Esophagus mucosa (tissue), 1 donor: ENCODE results near the gene ZNF91. TPM values are rescaled to one million over a fixed set of nuclear protein-coding genes. Genes with fewer than 3 reads are reported as not detected.
"Not testable (repeated sequence)": the region's sequence is repeated elsewhere in the genome, so short reads cannot be mapped to it uniquely, and the experiment has no call there.

ENCODE experiments used
- ATAC-seq: fragments of 200-7000 bp; cut with Tn5 transposase; one replicate; pipeline ENCODE4 v1.9.1; 2020
- total RNA-seq: library from RNA; stranded (reverse); gene quantifications from one replicate; pipeline ENCODE4 v1.2.4, GENCODE V29; 2023
- donor health status: DM: yes; HTN: yes; CAD: no.

Gene ZNF91
- total RNA-seq, 1 donor from 2014 or later, result 19.1 TPM

GRCh38 chr19:23394511-23394910 is 760 bp downstream of the ZNF91 start:
- peak; percentile 54 for ATAC-seq

GRCh38 chr19:23393121-23393520 is 2.1 kb downstream of the ZNF91 start:
- ATAC-seq, result no peak

- ATAC-seq, result no peak
These were observed 4.0 kb downstream of the ZNF91 start for GRCh38 chr19:23391236-23391635.

- no peak for ATAC-seq
These were observed 9.9 kb downstream of the ZNF91 start for GRCh38 chr19:23385404-23385803.

GRCh38 chr19:23384858-23385257 is 10.4 kb downstream of the ZNF91 start:
- ATAC-seq, result no peak

GRCh38 chr19:23384166-23384565 is 11.1 kb downstream of the ZNF91 start:
- no peak for ATAC-seq

- no peak for ATAC-seq
These were observed 12.3 kb downstream of the ZNF91 start for GRCh38 chr19:23382955-23383354.

- no peak for ATAC-seq
These were observed 14.2 kb downstream of the ZNF91 start for GRCh38 chr19:23381114-23381513.

GRCh38 chr19:23379671-23380070 is 15.6 kb downstream of the ZNF91 start:
- ATAC-seq, result not testable (repeated sequence)

GRCh38 chr19:23378948-23379347 is 16.3 kb downstream of the ZNF91 start:
- ATAC-seq, result no peak

- no peak for ATAC-seq
These were observed 18.0 kb downstream of the ZNF91 start for GRCh38 chr19:23377276-23377675.

- no peak for ATAC-seq
These were observed 28.8 kb downstream of the ZNF91 start for GRCh38 chr19:23366437-23366836.

GRCh38 chr19:23366031-23366430 is 29.2 kb downstream of the ZNF91 start:
- ATAC-seq, result not testable (repeated sequence)

- no peak for ATAC-seq
These were observed 30.0 kb downstream of the ZNF91 start for GRCh38 chr19:23365222-23365621.

- ATAC-seq, result not testable (repeated sequence)
These were observed 33.4 kb downstream of the ZNF91 start for GRCh38 chr19:23361843-23362242.

- no peak for ATAC-seq
These were observed 43.5 kb downstream of the ZNF91 start for GRCh38 chr19:23351806-23352205.

- ATAC-seq, result no peak
These were observed 48.6 kb downstream of the ZNF91 start for GRCh38 chr19:23346696-23347095.

GRCh38 chr19:23345838-23346237 is 49.4 kb downstream of the ZNF91 start:
- no peak for ATAC-seq

GRCh38 chr19:23343434-23344010 is 51.7 kb downstream of the ZNF91 start:
- ATAC-seq, result no peak

GRCh38 chr19:23328211-23328610 is 67.1 kb downstream of the ZNF91 start:
- no peak for ATAC-seq

GRCh38 chr19:23321953-23322549 is 73.2 kb downstream of the ZNF91 start:
- ATAC-seq, result no peak

GRCh38 chr19:23321403-23321802 is 73.9 kb downstream of the ZNF91 start:
- ATAC-seq, result not testable (repeated sequence)

GRCh38 chr19:23319571-23319970 is 75.7 kb downstream of the ZNF91 start:
- ATAC-seq, result not testable (repeated sequence)

GRCh38 chr19:23318941-23319340 is 76.3 kb downstream of the ZNF91 start:
- ATAC-seq, result not testable (repeated sequence)

GRCh38 chr19:23318143-23318542 is 77.1 kb downstream of the ZNF91 start:
- ATAC-seq, result no peak
